ENCODE results near the gene TRIM48. TPM values are rescaled to one million over a fixed set of nuclear protein-coding genes. Genes with fewer than 3 reads are reported as not detected.
"Not testable (repeated sequence)": the region's sequence is repeated elsewhere in the genome, so short reads cannot be mapped to it uniquely, and the experiment has no call there.

The TRIM48 gene, protein sequence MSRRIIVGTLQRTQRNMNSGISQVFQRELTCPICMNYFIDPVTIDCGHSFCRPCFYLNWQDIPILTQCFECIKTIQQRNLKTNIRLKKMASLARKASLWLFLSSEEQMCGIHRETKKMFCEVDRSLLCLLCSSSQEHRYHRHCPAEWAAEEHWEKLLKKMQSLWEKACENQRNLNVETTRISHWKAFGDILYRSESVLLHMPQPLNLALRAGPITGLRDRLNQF
- total RNA-seq: not detected in 2 replicates

DNA sequence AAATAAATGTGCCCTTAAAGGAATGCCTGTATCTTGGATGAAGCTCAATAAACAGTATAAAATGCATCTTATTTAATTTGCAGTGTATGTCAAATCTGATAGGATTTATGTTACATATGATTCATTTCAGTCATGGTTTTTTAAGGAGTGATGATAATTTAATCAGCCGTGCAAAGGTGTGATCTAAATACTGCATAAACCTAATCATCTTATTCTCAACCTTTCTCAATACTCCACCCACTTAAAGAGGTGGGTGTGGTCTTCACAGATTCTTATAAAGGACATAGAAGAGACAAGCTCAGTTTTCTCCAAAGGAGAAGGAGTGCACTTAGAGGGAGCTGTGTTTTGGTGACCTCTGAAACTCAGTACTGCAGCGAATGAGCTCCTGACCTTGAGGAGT lies at the start of gene TRIM48:
TSS of gene TRIM48 (plus strand) at position 301 of the 400 bp plus-strand sequence. CDS start 113 bp downstream, outside the sequence.
- H3K27me3 Mint-ChIP-seq, H3K9me3 Mint-ChIP-seq: not testable (repeated sequence)

DNA sequence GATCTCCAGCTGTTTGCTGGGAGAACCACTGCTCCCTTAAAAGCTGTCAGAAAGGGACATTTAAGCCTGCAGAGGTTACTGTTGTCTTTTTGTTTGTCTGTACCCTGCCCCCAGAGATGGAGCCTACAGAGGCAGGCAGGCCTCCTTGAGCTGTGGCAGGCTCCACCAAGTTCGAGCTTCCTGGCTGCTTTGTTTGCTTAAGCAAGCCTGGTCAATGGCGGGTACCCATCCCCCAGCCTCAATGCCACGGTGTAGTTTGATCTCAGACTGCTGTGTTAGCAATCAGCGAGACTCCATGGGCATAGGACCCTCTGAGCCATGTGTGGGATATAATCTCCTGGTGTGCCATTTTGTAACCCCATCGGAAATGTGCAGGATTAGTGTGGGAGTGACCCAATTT lies 23.6 kb upstream of the TRIM48 start:
- intact Hi-C loops (cut with micrococcal nuclease); H3K36me3 Mint-ChIP-seq (ENCODE audit: low read depth); H3K27me3 Mint-ChIP-seq; H3K4me3 Mint-ChIP-seq; H3K4me1 Mint-ChIP-seq; DNase-seq; H3K27ac Mint-ChIP-seq: not testable (repeated sequence)
- H3K9me3 Mint-ChIP-seq: peaks cover 16% of the 10 kb centered on the region

More for the DNA sequence above, at the start of gene TRIM48:
- H3K4me1 Mint-ChIP-seq; H3K27ac Mint-ChIP-seq; H3K36me3 Mint-ChIP-seq (ENCODE audit: low read depth); DNase-seq; intact Hi-C loops (cut with micrococcal nuclease); H3K4me3 Mint-ChIP-seq: not testable (repeated sequence)

DNA sequence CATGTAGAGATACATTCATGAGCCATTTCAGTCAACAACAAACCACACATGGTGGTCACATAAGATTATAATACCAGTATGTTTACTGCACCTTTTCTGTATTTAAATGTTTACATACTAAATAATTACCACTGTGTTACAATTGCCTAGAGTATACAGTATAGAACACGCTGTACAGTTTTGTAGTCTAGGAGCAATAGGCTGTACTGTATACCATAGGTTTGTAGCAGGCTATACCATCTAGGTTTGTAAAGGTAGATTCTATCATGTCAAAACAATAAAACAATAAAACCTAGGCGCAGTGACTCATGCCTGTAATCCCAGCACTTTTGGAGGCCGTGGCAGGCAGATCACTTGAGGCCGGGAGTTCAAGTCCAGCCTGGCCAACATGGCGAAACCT lies 1.1 kb downstream of the TRIM48 start:
- H3K27ac Mint-ChIP-seq: no peak overlapping the region
- H3K4me3 Mint-ChIP-seq: no peak overlapping the region
- no peaks in the 10 kb centered on the region for H3K36me3 Mint-ChIP-seq (ENCODE audit: low read depth)
- no peak for DNase-seq
- H3K27me3 Mint-ChIP-seq: no peaks in the 10 kb centered on the region
- H3K9me3 Mint-ChIP-seq: peaks cover 10% of the 10 kb centered on the region
- intact Hi-C loops (cut with micrococcal nuclease): no loop called here
- no peaks in the 10 kb centered on the region for H3K4me1 Mint-ChIP-seq

Other genes with a start within 250 kb of the TRIM48 start
- not detected in 2 replicates for gene OR4A16, start 81.0 kb downstream of the TRIM48 start, total RNA-seq
- gene OR4A15, start 105.8 kb downstream of the TRIM48 start, total RNA-seq: not detected in 2 replicates

All from activated CD4-positive, alpha-beta T cell treated with anti-CD3 and anti-CD28 coated beads, Interleukin-2, amount 10 ng/mL, durations not matched to agents 24 days and 14 days (primary cell).